ENCODE results near the gene OLFM3.

OLFM3 gene

DNA sequence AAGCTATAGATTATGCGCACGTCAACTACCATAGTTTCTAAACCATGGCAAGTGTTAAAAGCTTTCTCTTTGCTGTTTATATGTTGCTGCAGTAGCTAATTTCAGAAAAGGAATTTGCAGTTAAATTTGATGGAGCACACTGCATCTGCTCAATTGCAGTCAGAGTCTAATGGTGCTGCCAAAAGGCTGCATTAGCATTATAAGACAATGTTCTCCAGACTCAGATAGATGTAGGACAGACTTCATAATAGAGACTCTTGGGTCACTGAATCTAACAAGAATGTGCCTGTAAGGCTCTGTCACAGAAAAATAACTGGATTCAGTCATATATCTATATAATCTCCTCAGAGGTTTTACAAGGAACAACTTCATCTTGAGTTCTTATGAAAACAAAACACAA, 198.3 kb downstream of the OLFM3 start:
- ATAC-seq, result no peak
- TF ChIP-seq BACH2 (CRISPR knock-in tag; IDR thresholded peaks at IDR 0.05; ENCODE audit: borderline replicate concordance) (no peak), ISL1 (CRISPR knock-in tag; IDR thresholded peaks at IDR 0.05) (peak; percentile 32; the same call in 1 of the 2 replicates)

DNA sequence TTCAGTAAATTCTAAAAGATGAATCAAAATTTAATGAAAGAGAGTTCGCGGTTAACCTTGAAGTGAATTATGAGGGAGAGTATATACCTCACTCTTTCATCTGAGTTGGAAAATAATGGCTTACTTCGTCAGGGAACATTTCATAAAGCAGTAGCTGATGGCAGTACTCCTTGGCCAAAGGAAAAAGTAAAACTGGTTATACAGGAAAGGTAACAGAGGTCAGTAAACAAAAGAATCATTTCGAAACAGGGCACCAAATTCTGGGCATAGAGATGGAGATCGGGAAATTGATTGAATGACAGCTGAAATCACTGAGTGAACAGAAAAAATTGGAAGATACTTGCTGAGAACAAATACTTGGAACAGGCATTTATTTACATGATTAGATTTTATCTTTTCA, 199.0 kb downstream of the OLFM3 start:
- TF ChIP-seq PPARA (CRISPR knock-in tag; IDR thresholded peaks at IDR 0.05; ENCODE audit: borderline replicate concordance) (no peak), RARB (CRISPR knock-in tag; IDR thresholded peaks at IDR 0.05) (no peak), ESRRG (CRISPR knock-in tag; IDR thresholded peaks at IDR 0.05) (no peak), BACH2 (CRISPR knock-in tag; IDR thresholded peaks at IDR 0.05; ENCODE audit: borderline replicate concordance) (no peak), TOX (CRISPR knock-in tag; IDR thresholded peaks at IDR 0.05; ENCODE audit: borderline replicate concordance) (no peak), ZNF70 (CRISPR knock-in tag; IDR thresholded peaks at IDR 0.05) (no peak), TCF4 (CRISPR knock-in tag; IDR thresholded peaks at IDR 0.05; ENCODE audit: borderline replicate concordance) (no peak), ZC3H10 (CRISPR knock-in tag; IDR thresholded peaks at IDR 0.05) (no peak), OSR1 (CRISPR knock-in tag; IDR thresholded peaks at IDR 0.05) (no peak)
- TF ChIP-seq, protein P1, sequence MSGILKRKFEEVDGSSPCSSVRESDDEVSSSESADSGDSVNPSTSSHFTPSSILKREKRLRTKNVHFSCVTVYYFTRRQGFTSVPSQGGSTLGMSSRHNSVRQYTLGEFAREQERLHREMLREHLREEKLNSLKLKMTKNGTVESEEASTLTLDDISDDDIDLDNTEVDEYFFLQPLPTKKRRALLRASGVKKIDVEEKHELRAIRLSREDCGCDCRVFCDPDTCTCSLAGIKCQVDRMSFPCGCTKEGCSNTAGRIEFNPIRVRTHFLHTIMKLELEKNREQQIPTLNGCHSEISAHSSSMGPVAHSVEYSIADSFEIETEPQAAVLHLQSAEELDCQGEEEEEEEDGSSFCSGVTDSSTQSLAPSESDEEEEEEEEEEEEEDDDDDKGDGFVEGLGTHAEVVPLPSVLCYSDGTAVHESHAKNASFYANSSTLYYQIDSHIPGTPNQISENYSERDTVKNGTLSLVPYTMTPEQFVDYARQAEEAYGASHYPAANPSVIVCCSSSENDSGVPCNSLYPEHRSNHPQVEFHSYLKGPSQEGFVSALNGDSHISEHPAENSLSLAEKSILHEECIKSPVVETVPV (CRISPR knock-in tag; IDR thresholded peaks at IDR 0.05), result no peak
- TF ChIP-seq, protein P2, sequence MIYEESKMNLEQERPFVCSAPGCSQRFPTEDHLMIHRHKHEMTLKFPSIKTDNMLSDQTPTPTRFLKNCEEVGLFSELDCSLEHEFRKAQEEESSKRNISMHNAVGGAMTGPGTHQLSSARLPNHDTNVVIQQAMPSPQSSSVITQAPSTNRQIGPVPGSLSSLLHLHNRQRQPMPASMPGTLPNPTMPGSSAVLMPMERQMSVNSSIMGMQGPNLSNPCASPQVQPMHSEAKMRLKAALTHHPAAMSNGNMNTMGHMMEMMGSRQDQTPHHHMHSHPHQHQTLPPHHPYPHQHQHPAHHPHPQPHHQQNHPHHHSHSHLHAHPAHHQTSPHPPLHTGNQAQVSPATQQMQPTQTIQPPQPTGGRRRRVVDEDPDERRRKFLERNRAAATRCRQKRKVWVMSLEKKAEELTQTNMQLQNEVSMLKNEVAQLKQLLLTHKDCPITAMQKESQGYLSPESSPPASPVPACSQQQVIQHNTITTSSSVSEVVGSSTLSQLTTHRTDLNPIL (CRISPR knock-in tag; IDR thresholded peaks at IDR 0.05; ENCODE audit: low read depth), result no peak
- TF ChIP-seq, protein P3, sequence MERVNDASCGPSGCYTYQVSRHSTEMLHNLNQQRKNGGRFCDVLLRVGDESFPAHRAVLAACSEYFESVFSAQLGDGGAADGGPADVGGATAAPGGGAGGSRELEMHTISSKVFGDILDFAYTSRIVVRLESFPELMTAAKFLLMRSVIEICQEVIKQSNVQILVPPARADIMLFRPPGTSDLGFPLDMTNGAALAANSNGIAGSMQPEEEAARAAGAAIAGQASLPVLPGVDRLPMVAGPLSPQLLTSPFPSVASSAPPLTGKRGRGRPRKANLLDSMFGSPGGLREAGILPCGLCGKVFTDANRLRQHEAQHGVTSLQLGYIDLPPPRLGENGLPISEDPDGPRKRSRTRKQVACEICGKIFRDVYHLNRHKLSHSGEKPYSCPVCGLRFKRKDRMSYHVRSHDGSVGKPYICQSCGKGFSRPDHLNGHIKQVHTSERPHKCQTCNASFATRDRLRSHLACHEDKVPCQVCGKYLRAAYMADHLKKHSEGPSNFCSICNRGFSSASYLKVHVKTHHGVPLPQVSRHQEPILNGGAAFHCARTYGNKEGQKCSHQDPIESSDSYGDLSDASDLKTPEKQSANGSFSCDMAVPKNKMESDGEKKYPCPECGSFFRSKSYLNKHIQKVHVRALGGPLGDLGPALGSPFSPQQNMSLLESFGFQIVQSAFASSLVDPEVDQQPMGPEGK (CRISPR knock-in tag; IDR thresholded peaks at IDR 0.05; ENCODE audit: borderline replicate concordance), result no peak
- ATAC-seq, result no peak

DNA sequence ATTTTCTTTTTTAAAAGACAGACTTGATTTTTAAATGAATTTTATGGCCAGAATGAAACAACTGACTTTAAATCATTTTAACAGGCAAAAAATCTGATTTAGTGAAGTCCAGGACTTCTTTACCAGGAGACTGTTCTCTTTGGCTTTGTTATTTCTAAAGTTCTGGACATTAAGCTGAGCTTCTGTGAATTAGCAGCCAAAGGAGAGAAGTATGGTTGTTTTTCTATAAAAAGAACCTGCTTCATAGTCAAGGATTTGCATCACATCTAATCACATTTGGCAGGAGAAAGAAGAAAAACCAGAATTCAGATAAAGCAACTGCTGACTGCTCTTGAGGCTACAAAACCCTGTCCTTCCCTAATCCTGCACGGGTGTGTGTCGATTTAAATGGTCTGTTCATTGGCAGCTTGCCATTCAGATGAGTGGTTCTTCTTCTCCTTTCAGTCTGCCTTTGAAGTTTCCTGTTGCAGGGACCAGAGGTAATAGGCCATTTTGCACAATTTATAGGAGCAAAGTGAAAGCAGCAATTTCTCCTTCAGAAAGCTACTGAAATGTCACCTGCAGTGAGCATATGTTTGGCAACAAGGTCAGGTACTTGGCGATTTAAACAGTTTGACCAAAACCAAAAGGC, 215.4 kb downstream of the OLFM3 start:
- ATAC-seq, result no peak
- TF ChIP-seq, protein P1 (CRISPR knock-in tag; IDR thresholded peaks at IDR 0.05), result no peak
- TF ChIP-seq TCF4 (CRISPR knock-in tag; IDR thresholded peaks at IDR 0.05; ENCODE audit: borderline replicate concordance) (no peak), ZFP3 (CRISPR knock-in tag; IDR thresholded peaks at IDR 0.05) (no peak), ZNF8 (CRISPR knock-in tag; IDR thresholded peaks at IDR 0.05) (no peak), SNAI2 (CRISPR knock-in tag; IDR thresholded peaks at IDR 0.05) (no peak), ZNF70 (CRISPR knock-in tag; IDR thresholded peaks at IDR 0.05) (no peak), ESRRG (CRISPR knock-in tag; IDR thresholded peaks at IDR 0.05) (no peak), BACH2 (CRISPR knock-in tag; IDR thresholded peaks at IDR 0.05; ENCODE audit: borderline replicate concordance) (no peak), RARB (CRISPR knock-in tag; IDR thresholded peaks at IDR 0.05) (no peak), ZNF565 (CRISPR knock-in tag; conservative IDR thresholded peaks at IDR 0.05; ENCODE audit: low read depth) (no peak), ISL1 (CRISPR knock-in tag; IDR thresholded peaks at IDR 0.05) (no peak), ZC3H10 (CRISPR knock-in tag; IDR thresholded peaks at IDR 0.05) (no peak), ARNTL (CRISPR knock-in tag; IDR thresholded peaks at IDR 0.05; ENCODE audit: borderline replicate concordance, low read depth) (no peak), TOX (CRISPR knock-in tag; IDR thresholded peaks at IDR 0.05; ENCODE audit: borderline replicate concordance) (no peak)
- TF ChIP-seq, protein P4, sequence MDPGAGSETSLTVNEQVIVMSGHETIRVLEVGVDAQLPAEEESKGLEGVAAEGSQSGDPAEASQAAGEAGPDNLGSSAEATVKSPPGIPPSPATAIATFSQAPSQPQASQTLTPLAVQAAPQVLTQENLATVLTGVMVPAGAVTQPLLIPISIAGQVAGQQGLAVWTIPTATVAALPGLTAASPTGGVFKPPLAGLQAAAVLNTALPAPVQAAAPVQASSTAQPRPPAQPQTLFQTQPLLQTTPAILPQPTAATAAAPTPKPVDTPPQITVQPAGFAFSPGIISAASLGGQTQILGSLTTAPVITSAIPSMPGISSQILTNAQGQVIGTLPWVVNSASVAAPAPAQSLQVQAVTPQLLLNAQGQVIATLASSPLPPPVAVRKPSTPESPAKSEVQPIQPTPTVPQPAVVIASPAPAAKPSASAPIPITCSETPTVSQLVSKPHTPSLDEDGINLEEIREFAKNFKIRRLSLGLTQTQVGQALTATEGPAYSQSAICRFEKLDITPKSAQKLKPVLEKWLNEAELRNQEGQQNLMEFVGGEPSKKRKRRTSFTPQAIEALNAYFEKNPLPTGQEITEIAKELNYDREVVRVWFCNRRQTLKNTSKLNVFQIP (CRISPR knock-in tag; IDR thresholded peaks at IDR 0.05; ENCODE audit: borderline replicate concordance, low read depth), result no peak

DNA sequence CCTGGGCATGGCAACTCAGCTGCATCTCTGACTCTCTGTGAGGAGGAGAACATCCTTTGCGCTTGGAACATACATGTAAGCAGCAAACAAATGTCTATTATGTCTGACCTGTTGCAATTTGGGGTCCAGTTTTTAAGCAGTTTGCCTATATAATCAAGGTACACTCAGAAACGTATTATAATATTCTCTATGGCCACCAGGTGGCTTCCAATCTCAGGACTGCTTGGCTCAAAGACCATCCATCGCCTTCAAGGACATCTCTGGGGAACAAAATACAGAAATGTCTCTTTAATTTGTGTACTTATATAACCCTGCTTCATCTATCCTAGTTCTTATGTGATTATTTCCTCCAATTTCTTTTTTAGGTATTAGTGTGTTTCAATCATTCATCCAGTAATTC, 227.2 kb downstream of the OLFM3 start:
- ATAC-seq, result peak; percentile 61; the same call in 1 of the 3 replicates
- TF ChIP-seq ZNF565 (CRISPR knock-in tag; conservative IDR thresholded peaks at IDR 0.05; ENCODE audit: low read depth) (no peak), SNAI2 (CRISPR knock-in tag; IDR thresholded peaks at IDR 0.05) (no peak), ZFP30 (CRISPR knock-in tag; IDR thresholded peaks at IDR 0.05) (no peak), PPARA (CRISPR knock-in tag; IDR thresholded peaks at IDR 0.05; ENCODE audit: borderline replicate concordance) (no peak), OSR1 (CRISPR knock-in tag; IDR thresholded peaks at IDR 0.05) (no peak), GLIS3 (CRISPR knock-in tag; IDR thresholded peaks at IDR 0.05) (no peak), ESRRG (CRISPR knock-in tag; IDR thresholded peaks at IDR 0.05) (no peak), ZNF70 (CRISPR knock-in tag; IDR thresholded peaks at IDR 0.05) (no peak)
- TF ChIP-seq, protein P4 (CRISPR knock-in tag; IDR thresholded peaks at IDR 0.05; ENCODE audit: borderline replicate concordance, low read depth), result no peak
- TF ChIP-seq, protein P5, sequence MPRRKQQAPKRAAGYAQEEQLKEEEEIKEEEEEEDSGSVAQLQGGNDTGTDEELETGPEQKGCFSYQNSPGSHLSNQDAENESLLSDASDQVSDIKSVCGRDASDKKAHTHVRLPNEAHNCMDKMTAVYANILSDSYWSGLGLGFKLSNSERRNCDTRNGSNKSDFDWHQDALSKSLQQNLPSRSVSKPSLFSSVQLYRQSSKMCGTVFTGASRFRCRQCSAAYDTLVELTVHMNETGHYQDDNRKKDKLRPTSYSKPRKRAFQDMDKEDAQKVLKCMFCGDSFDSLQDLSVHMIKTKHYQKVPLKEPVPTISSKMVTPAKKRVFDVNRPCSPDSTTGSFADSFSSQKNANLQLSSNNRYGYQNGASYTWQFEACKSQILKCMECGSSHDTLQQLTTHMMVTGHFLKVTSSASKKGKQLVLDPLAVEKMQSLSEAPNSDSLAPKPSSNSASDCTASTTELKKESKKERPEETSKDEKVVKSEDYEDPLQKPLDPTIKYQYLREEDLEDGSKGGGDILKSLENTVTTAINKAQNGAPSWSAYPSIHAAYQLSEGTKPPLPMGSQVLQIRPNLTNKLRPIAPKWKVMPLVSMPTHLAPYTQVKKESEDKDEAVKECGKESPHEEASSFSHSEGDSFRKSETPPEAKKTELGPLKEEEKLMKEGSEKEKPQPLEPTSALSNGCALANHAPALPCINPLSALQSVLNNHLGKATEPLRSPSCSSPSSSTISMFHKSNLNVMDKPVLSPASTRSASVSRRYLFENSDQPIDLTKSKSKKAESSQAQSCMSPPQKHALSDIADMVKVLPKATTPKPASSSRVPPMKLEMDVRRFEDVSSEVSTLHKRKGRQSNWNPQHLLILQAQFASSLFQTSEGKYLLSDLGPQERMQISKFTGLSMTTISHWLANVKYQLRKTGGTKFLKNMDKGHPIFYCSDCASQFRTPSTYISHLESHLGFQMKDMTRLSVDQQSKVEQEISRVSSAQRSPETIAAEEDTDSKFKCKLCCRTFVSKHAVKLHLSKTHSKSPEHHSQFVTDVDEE (CRISPR knock-in tag; IDR thresholded peaks at IDR 0.05), result no peak

Data from SK-N-SH treated with all-trans-retinoic acid at 6 μM for 48 hours (cell line).